Lower leg skin (tissue), 4 donors: ENCODE data around the gene ANKS1A. TPM values are rescaled to one million over a fixed set of nuclear protein-coding genes. Genes with fewer than 3 reads are reported as not detected.

Source experiments
- DNase-seq, 2 donors: peaks; one replicate each; pipeline ENCODE4 v3.0.0-alpha.2; 2019; ENCODE audit warnings: low spot score in 2 of 2
- H3K4me3 ChIP-seq: fragments of 200-600 bp; sonication (generic); 2 replicates; pipeline ENCODE4 v1.5.1; 2017; ENCODE audit warnings: mild to moderate bottlenecking, low read depth; ENCODE audit not compliant: poor library complexity, severe bottlenecking
- POLR2A ChIP-seq, 2 donors: fragments of 450-650 bp; IDR thresholded peaks; one replicate each; pipeline ENCODE4 v1.6.1; 2016 to 2017; ENCODE audit warnings: antibody characterized with exemption in 2 of 2, mild to moderate bottlenecking in 1 of 2, moderate library complexity in 1 of 2
- WGBS, 2 donors: methylation state at CpG; one replicate each; pipeline ENCODE4 v1.1.5; 2018; 5-methylcytosine and 5-hydroxymethylcytosine counted together
- intact Hi-C: fragments of 100-400 bp; cut with DNase I; formaldehyde crosslinking; loops from one replicate; pipeline ENCODE4 v1.15.0; 2023; ENCODE audit warnings: low total_unique reads
- total RNA-seq, 4 donors: library from RNA; depleted of rRNA; stranded (reverse); fragments of >200 nt; gene quantifications; one replicate each; pipeline ENCODE4 v1.1.0, GENCODE V29; 2016
- TF ChIP-seq, protein P1 (sequence below), 3 donors: fragments of 450-650 bp; IDR thresholded peaks; one replicate each; pipeline ENCODE4 v1.5.1; 2016; ENCODE audit warnings: antibody characterized with exemption in 3 of 3, mild to moderate bottlenecking in 3 of 3, moderate library complexity in 2 of 3

Gene ANKS1A
- total RNA-seq, 4 donors from 2014 or later = 22.9 to 27.8 (median 25.3) TPM

DNA sequence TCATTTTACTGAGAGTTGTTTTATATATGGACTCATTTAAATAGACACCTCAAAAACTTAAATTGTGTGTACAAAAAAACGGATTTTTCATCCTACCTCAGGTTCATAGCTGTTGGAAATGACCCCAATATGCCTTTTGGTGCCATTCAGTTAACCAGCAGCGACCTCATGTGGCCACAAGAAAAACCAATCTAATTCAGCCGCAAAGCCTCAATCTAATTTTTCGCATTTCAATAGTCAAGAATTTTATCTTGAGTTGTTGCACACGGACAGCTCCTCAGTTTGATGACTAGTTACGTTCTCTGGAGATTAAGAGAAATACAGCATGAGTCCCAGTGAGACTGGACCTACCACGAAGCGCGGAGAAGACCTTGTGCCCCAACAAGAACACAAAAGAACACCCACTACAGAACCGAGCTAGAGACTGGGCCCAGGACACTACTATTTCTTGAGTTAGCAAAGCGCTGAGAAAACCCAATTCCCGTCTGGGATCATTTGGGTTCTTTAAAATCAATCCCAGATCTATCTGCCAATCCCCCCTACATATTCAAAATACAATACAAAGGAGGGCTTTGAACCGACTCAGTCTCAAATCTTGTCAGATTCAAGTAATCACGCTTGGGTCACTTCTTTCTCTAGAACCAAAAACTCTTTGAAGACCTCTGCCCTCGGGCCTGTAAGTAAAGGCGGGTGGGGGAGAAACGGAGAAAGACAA is 251.0 kb downstream of the ANKS1A start:
- no peak for DNase-seq
- intact Hi-C loops = loop anchor here (5.0 to 10.0 kb wide), 2 partner anchors 105 to 153 kb away; no protein-coding TSS in a partner anchor
- H3K4me3 ChIP-seq = no peak overlapping the region
- TF ChIP-seq, protein P1, sequence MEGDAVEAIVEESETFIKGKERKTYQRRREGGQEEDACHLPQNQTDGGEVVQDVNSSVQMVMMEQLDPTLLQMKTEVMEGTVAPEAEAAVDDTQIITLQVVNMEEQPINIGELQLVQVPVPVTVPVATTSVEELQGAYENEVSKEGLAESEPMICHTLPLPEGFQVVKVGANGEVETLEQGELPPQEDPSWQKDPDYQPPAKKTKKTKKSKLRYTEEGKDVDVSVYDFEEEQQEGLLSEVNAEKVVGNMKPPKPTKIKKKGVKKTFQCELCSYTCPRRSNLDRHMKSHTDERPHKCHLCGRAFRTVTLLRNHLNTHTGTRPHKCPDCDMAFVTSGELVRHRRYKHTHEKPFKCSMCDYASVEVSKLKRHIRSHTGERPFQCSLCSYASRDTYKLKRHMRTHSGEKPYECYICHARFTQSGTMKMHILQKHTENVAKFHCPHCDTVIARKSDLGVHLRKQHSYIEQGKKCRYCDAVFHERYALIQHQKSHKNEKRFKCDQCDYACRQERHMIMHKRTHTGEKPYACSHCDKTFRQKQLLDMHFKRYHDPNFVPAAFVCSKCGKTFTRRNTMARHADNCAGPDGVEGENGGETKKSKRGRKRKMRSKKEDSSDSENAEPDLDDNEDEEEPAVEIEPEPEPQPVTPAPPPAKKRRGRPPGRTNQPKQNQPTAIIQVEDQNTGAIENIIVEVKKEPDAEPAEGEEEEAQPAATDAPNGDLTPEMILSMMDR (IDR thresholded peaks at IDR 0.05) = peak in 1 of 3 donors; percentile 56
- TF ChIP-seq POLR2A (IDR thresholded peaks at IDR 0.05) = no peak
- 36 to 39% methylated on average over 17 of the region's 17 CpGs for WGBS, 2 donors

DNA sequence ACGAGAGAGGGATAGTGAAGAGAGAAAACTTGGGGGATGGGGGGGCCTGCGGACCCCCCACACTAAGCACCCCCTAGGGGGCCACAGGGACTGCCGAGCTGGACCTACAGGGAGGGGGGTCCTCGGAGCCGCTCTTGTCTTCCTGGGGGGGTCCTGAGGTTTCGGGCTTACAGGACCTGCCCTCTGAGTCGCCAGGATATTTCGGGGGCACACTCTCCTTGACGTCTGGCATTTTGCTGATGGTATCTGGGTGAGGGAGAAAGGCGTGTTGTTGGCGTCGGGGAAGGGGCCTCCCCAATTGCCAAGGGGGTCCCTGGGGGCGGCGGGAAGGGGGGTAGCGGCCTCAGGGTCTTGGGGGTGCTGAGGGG is 251.6 kb downstream of the ANKS1A start:
- no peak overlapping the region for H3K4me3 ChIP-seq
- 35 to 38% methylated on average over 15 of the region's 15 CpGs for WGBS, 2 donors
- intact Hi-C loops = loop anchor here (5.0 to 10.0 kb wide), 2 partner anchors 104 to 153 kb away; no protein-coding TSS in a partner anchor
- DNase-seq = no peak
- TF ChIP-seq POLR2A (IDR thresholded peaks at IDR 0.05) = no peak
- TF ChIP-seq, protein P1 (IDR thresholded peaks at IDR 0.05) = no peak

Other genes starting within 250 kb of the ANKS1A start
- gene ILRUN, start 192.5 kb upstream of the ANKS1A start, total RNA-seq = 10 to 100 TPM; 60.2 to 65.4 (median 62.9) TPM
- 10 to 100 TPM; 38.4 to 51.0 (median 43.9) TPM for gene SNRPC, start 131.8 kb upstream of the ANKS1A start, total RNA-seq
- 1 to 10 TPM; 5.6 to 9.0 (median 7.4) TPM for gene BLTP3A, start 97.2 kb upstream of the ANKS1A start, total RNA-seq
- 10 to 100 TPM; 14.5 to 23.1 (median 18.1) TPM for gene TAF11, start 1.2 kb upstream of the ANKS1A start, total RNA-seq